Skeletal muscle satellite cell (primary cell): ENCODE data around the gene MAB21L4.
"Not testable (repeated sequence)": the region's sequence is repeated elsewhere in the genome, so short reads cannot be mapped to it uniquely, and the experiment has no call there.

Source experiments
- H3K27me3 ChIP-seq: 2 replicates; pipeline ENCODE4 v1.7.0; 2013; ENCODE audit warnings: low read length; ENCODE audit not compliant: control insufficient read depth, insufficient read depth
- H3K36me3 ChIP-seq: 2 replicates; pipeline ENCODE4 v1.7.0; 2013; ENCODE audit warnings: mild to moderate bottlenecking, control low read depth, low read length; ENCODE audit not compliant: insufficient read depth
- H3K4me1 ChIP-seq: 2 replicates; pipeline ENCODE4 v1.7.0; 2013; ENCODE audit warnings: low read length; ENCODE audit not compliant: control insufficient read depth, insufficient read depth
- H3K4me2 ChIP-seq: 2 replicates; pipeline ENCODE4 v1.7.0; 2013; ENCODE audit warnings: mild to moderate bottlenecking, low read length
- H3K4me3 ChIP-seq: 2 replicates; pipeline ENCODE4 v1.7.0; 2013; ENCODE audit warnings: low read length
- H3K9ac ChIP-seq: 2 replicates; pipeline ENCODE4 v1.7.0; 2013; ENCODE audit warnings: mild to moderate bottlenecking, low read depth, low read length, moderate library complexity
- H3K9me3 ChIP-seq: replicated peaks from 2 replicates; pipeline ENCODE4 v1.7.0; 2013; ENCODE audit warnings: mild to moderate bottlenecking, control low read depth, low read length

Gene MAB21L4

DNA sequence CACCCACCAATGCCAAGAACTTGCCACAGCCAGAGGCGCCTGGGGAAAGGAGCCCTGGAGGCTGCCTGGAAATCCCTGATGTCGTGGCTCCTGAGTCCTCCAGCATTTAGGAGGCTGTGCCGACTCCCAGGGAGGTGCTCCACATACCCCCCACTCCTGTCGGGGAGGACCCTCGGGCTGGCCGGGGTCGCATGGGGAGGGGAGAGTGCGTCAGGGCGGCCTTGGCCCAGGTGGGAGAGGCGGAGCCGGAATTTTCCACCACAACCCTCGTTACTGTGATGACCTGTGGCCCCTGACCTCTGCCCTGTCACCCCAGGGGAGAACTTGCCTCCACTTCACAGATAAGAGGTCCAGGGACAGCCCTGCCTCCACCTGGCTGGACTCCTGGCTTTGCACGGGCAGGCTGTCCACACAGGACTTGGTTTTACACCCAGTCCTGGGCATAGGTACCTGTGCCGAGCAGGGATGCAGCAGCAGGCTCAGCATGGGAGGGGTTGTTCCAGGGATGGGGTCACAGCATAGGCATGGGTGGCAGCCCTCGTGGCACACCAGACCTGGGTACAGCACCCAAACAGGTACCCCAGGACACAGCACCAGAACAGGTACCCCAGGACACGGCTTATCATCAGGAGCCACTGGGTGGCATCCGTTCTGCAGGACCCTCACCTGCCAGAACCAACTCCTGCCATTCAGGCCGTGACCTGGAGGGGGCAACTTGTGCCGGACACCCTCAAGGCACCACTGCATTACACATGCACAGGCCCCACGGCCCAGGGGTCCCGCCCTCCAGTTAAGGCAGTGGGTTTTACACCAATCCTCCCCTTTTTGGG is 39.6 kb downstream of the MAB21L4 start:
- Histone ChIP-seq H3K9ac (no peak overlapping the region), H3K36me3 (no peaks in the 10 kb centered on the region), H3K4me1 (no peaks in the 10 kb centered on the region), H3K27me3 (peaks cover 41% of the 10 kb centered on the region), H3K4me2 (no peak overlapping the region), H3K4me3 (no peak overlapping the region), H3K9me3 (peaks cover 2% of the 10 kb centered on the region)

DNA sequence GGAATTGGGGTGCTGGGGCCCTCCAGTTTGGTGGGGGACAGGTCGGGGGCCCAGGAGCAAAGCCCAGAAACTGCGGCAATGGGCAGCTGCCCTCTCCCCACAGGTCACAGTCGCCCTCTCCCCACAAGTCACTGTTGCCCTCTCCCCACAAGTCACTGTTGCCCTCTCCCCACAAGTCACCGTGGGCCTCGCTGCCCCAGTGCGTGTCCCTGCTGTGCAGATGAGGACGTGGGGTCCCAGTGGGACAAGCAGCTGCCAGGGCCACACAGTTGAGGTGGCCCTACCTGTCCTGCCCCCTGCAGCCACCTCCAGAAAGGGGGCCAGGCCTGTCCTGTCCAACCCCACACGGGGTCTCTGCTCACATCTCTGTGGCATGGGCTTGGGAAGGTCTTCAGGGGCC is 40.3 kb downstream of the MAB21L4 start:
- peaks cover 34% of the 10 kb centered on the region for H3K27me3 ChIP-seq
- H3K9me3 ChIP-seq = peaks cover 2% of the 10 kb centered on the region
- H3K4me1 ChIP-seq = no peaks in the 10 kb centered on the region
- no peak overlapping the region for H3K4me3 ChIP-seq
- no peak overlapping the region for H3K9ac ChIP-seq
- H3K36me3 ChIP-seq = no peaks in the 10 kb centered on the region
- no peak overlapping the region for H3K4me2 ChIP-seq

DNA sequence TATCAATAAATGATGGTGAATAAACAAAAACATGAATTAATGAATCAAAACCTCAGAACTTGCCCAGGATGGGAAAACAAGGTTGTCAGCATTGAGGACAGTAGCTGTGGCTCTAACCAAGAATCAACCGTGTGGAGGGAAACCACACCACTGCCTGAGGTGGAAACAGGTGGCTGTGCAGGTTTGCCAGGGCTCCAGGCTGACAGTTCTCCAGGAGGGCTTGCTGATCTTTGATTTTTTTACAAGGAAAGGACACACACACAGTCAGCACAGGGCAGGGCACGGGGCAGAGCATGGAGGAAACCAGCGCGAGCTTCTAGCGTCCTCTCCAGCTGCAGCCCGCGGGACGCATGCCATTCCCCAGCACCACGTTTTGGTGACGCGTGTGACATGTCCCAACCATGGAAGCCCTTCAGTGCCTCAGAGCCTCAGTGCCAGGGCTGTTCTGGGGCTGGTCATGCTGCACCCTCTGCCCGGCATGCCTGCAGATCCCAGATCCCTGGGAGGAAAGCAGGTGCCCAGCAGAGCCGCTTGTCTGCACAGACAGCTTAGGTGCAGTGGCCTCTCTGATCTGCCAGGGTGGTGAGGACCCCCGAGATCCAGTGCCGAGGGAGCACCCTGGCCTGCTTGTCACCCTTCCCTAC is 43.2 kb downstream of the MAB21L4 start:
- no peak overlapping the region for H3K4me3 ChIP-seq
- no peaks in the 10 kb centered on the region for H3K4me1 ChIP-seq
- peaks cover 2% of the 10 kb centered on the region for H3K9me3 ChIP-seq
- no peaks in the 10 kb centered on the region for H3K36me3 ChIP-seq
- H3K4me2 ChIP-seq = no peak overlapping the region
- peaks cover 24% of the 10 kb centered on the region for H3K27me3 ChIP-seq
- H3K9ac ChIP-seq = no peak overlapping the region

DNA sequence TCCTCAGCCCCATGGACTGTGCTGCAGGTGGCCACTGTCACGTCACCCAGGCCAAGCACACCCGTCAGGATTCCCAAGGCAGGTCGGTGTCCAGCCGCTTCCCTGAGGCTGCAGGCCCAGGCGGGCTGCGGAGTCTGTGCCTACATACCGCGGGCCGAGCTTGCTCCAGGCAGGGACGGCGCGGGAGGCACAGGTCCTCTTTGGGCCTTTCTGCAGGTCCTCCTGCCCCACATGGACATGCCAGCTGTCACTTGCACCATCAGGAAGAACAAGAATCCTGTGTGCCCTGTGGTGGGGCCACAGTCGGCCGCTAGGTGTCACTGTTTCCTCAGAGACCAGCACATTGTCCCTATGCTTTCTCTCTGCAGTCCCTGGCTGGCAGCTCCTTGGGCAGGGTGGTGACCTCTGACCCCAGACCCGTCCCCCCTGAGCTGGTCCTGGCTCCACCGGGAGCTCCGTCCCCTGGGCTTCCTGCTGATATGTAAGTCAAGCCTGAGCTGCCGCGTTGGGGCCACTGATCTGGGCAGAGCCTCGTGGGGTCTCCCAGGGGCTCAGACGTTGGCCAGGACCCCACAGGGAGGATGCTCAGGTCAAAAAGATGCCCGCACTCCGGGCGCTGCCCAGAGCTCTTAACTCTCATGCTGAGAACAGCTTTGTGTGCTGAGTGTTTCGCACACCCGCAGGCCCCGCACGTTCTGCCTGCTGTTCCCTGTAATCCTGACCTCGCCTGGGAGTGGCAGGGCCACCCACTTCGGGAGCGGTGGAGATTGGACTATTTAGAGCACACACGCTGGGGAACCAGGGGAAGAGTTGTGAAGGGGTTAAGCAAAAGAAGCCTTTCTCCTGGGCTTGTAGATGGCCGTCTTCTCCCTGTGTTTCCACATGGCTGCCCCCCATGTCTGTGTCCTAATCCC is 44.6 kb downstream of the MAB21L4 start:
- no peaks in the 10 kb centered on the region for H3K36me3 ChIP-seq
- H3K9me3 ChIP-seq = peaks cover 2% of the 10 kb centered on the region
- H3K4me3 ChIP-seq = no peak overlapping the region
- no peak overlapping the region for H3K9ac ChIP-seq
- H3K27me3 ChIP-seq = peaks cover 20% of the 10 kb centered on the region
- H3K4me2 ChIP-seq = no peak overlapping the region
- H3K4me1 ChIP-seq = no peaks in the 10 kb centered on the region

DNA sequence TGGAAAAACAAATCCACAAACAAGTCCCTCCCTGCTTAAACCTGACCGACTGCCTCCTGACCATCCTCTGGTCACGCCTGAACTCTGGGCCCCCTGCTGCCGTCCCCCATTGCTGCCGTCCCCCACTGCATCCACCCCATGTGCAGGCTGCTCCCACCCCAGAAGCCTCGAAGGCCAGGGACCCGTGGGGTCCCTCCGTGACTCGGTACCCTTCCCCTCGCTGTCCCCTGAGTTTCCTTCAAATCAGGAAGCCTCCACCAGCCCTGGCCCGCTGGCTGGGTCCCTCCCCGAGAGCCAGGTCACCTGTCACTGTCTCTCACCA is 45.2 kb downstream of the MAB21L4 start:
- no peak overlapping the region for H3K4me2 ChIP-seq
- no peak overlapping the region for H3K4me3 ChIP-seq
- no peaks in the 10 kb centered on the region for H3K4me1 ChIP-seq
- no peak overlapping the region for H3K9ac ChIP-seq
- peaks cover 22% of the 10 kb centered on the region for H3K27me3 ChIP-seq
- H3K36me3 ChIP-seq = no peaks in the 10 kb centered on the region
- H3K9me3 ChIP-seq = peaks cover 2% of the 10 kb centered on the region

DNA sequence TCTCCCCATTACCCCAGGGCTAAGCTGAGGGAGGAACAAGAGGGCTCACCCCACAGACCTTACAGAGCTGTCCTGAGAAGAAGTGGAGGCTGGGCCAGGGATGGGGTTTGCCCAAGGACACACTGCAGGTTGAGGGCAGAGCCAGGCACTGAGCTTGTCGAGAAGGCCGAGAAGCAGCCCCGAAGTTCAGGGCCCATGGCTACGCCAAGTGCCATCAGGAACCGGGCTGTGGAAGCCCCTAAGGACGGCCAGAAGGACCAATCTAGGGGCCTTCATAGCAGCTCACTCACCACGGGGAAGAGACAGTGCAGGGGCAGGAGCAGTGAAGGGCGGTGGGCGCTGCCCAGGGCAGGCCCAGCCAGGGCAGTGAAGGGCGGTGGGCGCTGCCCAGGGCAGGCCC is 45.9 kb downstream of the MAB21L4 start:
- Histone ChIP-seq H3K27me3 (peaks cover 22% of the 10 kb centered on the region), H3K4me1 (no peaks in the 10 kb centered on the region), H3K9me3 (peaks cover 2% of the 10 kb centered on the region), H3K9ac (no peak overlapping the region), H3K36me3 (no peaks in the 10 kb centered on the region), H3K4me3 (no peak overlapping the region), H3K4me2 (no peak overlapping the region)

DNA sequence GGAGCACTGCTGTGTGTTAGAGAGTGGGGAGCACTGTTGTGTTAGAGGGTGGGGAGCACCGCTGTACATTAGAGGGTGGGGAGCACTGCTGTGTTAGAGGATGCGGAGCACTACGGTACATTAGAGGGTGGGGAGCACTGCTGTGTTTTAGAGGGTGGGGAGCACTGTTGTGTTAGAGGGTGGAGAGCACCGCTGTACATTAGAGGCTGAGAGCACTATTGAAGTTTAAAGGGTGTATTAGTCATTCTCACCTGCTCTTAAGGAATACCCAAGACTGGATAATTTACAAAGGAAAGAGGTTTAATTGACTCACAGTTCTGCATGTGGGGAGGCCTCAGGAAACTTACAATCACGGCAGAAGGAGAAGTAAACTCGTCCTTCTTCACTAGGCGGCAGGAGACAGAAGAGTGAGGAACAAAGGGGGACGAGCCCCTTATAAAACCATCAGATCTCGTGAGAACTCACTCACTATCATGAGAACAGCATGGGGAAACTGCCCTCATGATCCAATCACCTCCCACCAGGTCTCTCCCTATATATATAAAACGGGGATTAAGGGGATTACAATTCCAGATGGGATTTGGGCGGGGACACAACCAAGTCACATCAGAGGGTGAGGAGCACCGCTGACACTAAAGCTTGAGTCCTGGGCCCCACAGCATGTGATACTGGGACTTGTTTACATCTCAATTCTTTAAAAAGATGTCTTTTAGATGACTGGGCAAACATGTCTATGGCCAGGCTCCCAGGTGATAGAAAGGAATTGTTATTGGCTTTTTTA is 46.9 kb downstream of the MAB21L4 start:
- H3K4me2 ChIP-seq = no peak overlapping the region
- H3K9me3 ChIP-seq = peaks cover under 1% of the 10 kb centered on the region
- no peaks in the 10 kb centered on the region for H3K4me1 ChIP-seq
- H3K4me3 ChIP-seq = no peak overlapping the region
- H3K27me3 ChIP-seq = peaks cover 29% of the 10 kb centered on the region
- H3K9ac ChIP-seq = no peak overlapping the region
- H3K36me3 ChIP-seq = no peaks in the 10 kb centered on the region

DNA sequence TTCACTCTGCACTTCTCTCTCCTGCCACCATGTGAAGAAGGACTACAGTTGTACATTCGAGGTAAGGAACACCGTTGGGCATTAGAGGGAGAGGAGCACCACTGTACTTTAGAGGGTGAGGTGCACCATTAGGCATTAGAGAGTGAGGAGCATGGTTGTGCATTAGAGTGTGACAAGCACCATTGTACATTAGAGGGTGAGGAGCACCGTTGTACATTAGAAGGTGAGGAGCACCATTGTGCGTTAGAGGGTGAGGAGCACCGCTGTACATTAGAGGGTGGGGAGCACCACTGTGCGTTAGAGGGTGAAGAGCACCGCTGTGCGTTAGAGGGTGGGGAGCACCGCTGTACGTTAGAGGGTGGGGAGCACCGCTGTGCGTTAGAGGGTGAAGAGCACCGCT is 48.1 kb downstream of the MAB21L4 start:
- Histone ChIP-seq H3K9ac (no peak overlapping the region), H3K9me3 (no peaks in the 10 kb centered on the region), H3K4me2 (no peak overlapping the region), H3K4me1 (no peaks in the 10 kb centered on the region), H3K27me3 (peaks cover 36% of the 10 kb centered on the region), H3K4me3 (no peak overlapping the region), H3K36me3 (no peaks in the 10 kb centered on the region)

DNA sequence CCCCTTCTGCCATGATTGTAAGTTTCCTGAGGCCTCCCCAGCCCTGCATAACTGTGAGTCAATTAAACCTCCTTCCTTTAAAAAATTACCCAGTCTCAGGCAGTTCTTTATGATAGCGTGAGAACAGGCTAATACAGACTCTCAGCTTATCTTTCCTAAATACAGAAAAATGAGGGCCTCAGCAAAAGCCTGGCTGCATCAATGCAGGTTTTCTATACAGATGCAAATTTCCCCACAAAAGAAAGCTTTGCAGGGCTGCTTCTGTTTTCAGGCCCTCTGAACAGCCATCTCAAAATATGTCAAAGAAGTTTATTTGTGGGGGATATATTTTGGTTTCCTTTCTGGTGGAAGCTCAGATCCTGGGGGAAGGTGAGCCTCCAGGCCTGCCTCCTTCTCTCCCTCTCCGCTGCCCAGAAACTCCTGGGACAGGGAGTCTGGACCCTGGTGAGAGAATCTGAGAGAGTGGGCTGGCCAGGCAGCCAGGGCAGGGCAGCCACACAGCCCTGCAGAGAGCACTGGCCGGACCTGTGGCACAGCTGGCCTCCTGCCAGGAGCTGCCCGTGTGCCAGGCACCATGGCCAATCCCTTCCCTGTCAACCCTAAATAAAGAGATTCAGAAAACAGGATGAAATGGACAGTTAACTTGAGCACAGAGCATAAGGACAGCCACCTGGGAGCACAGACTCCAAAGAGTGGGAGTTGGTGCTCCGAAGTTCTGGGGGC is 48.9 kb downstream of the MAB21L4 start:
- Histone ChIP-seq H3K4me2 (no peak overlapping the region), H3K36me3 (no peaks in the 10 kb centered on the region), H3K4me3 (no peak overlapping the region), H3K27me3 (peaks cover 30% of the 10 kb centered on the region), H3K9ac (no peak overlapping the region), H3K4me1 (no peaks in the 10 kb centered on the region), H3K9me3 (no peaks in the 10 kb centered on the region)

DNA sequence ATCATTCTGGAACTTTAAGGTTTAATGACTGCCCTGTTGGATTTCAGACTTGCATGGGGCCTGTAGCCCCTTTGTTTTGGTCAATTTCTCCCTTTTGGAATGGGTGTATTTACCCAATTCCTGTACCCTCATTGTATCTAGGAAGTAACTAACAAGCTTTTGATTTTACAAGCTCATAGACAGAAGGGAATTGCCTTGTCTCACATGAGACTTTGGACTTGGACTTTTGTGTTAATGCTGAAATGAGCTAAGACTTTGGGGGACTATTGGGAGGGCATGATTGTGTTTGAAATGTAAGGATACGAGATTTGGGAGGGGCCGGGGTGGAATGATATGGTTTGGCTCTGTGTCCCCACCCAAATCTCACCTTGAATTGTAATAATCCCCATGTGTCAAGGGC is 49.6 kb downstream of the MAB21L4 start:
- not testable (repeated sequence) for H3K9me3 ChIP-seq, H3K4me2 ChIP-seq, H3K4me3 ChIP-seq, H3K4me1 ChIP-seq, H3K9ac ChIP-seq, H3K36me3 ChIP-seq
- peaks cover 31% of the 10 kb centered on the region for H3K27me3 ChIP-seq
